Karpas-422 (cell line): ENCODE data around the gene GOLGA6L22. TPM values are rescaled to one million over a fixed set of nuclear protein-coding genes. Genes with fewer than 3 reads are reported as not detected.
A peak's percentile ranks its signal among the peaks of the same experiment; 100 is the strongest.
"Not testable (repeated sequence)": the region's sequence is repeated elsewhere in the genome, so short reads cannot be mapped to it uniquely, and the experiment has no call there.

ENCODE experiments used
- DNase-seq: peaks from one replicate; pipeline ENCODE4 v3.0.0-alpha.2; 2015
- H2AFZ ChIP-seq: fragments of 200-600 bp; sonication (generic); 2 replicates; pipeline ENCODE4 v1.6.1; 2014; ENCODE audit warnings: antibody characterized with exemption, low read length, mixed read lengths
- H3K27ac ChIP-seq: fragments of 200-600 bp; sonication (generic); 2 replicates; pipeline ENCODE4 v1.5.1; 2014; ENCODE audit warnings: mild to moderate bottlenecking, low read length, moderate library complexity
- H3K27me3 ChIP-seq: fragments of 200-600 bp; sonication (generic); 2 replicates; pipeline ENCODE4 v1.6.1; 2014; ENCODE audit warnings: low read length, mixed read lengths
- H3K36me3 ChIP-seq: fragments of 200-600 bp; sonication (generic); 2 replicates; pipeline ENCODE4 v1.6.1; 2014; ENCODE audit warnings: low read length, mixed read lengths; ENCODE audit not compliant: insufficient read depth
- H3K4me1 ChIP-seq: fragments of 200-600 bp; sonication (generic); 2 replicates; pipeline ENCODE4 v1.6.1; 2014; ENCODE audit warnings: mild to moderate bottlenecking, low read length, mixed read lengths
- H3K4me2 ChIP-seq: fragments of 200-600 bp; sonication (generic); 2 replicates; pipeline ENCODE4 v1.6.1; 2014; ENCODE audit warnings: low read length, low read depth, mild to moderate bottlenecking; ENCODE audit not compliant: poor library complexity, severe bottlenecking
- H3K4me3 ChIP-seq: fragments of 200-600 bp; sonication (generic); 2 replicates; pipeline ENCODE4 v1.5.1; 2014; ENCODE audit warnings: mild to moderate bottlenecking, antibody characterized with exemption, low read length, mixed read lengths
- H3K79me2 ChIP-seq: fragments of 200-600 bp; sonication (generic); 2 replicates; pipeline ENCODE4 v1.6.1; 2014; ENCODE audit warnings: mild to moderate bottlenecking, low read length, mixed read lengths
- H3K9ac ChIP-seq: fragments of 200-600 bp; sonication (generic); 2 replicates; pipeline ENCODE4 v1.6.0; 2014; ENCODE audit warnings: low read length
- H3K9me2 ChIP-seq: fragments of 200-600 bp; sonication (generic), shearing (Covaris generic); replicated peaks from 2 replicates; pipeline ENCODE4 v1.6.0; 2014; ENCODE audit warnings: mild to moderate bottlenecking, low read length, moderate library complexity; ENCODE audit not compliant: insufficient read depth
- H3K9me3 ChIP-seq: fragments of 300-700, 200-600 bp; sonication (generic); 2 replicates; pipeline ENCODE4 v1.6.1; 2014; ENCODE audit warnings: low read length, mixed read lengths
- H4K20me1 ChIP-seq: fragments of 200-600 bp; sonication (generic); 2 replicates; pipeline ENCODE4 v1.6.1; 2014; ENCODE audit warnings: mild to moderate bottlenecking, antibody characterized with exemption, low read length, low read depth; ENCODE audit not compliant: insufficient read depth
- total RNA-seq: library from RNA; depleted of rRNA; stranded (reverse); fragments of >200 nt; shearing (Covaris generic); gene quantifications from 2 replicates; pipeline ENCODE4 v1.2.3, GENCODE V29; 2014; ENCODE audit warnings: low replicate concordance; rRNA removed

The GOLGA6L22 gene
- total RNA-seq, result not detected in 2 replicates

- H3K9ac ChIP-seq, H3K4me1 ChIP-seq, H3K79me2 ChIP-seq, H3K9me3 ChIP-seq, H3K27me3 ChIP-seq, H3K9me2 ChIP-seq, H4K20me1 ChIP-seq, H3K4me3 ChIP-seq, H3K4me2 ChIP-seq, H2AFZ ChIP-seq, DNase-seq, H3K27ac ChIP-seq, H3K36me3 ChIP-seq: not testable (repeated sequence)
Observed at GRCh38 chr15:22458603-22459002, at the start of gene GOLGA6L22. Gene GOLGA6L22 (plus strand): TSS chr15:22458903. CDS start chr15:22458994, 91 bp downstream.

GRCh38 chr15:22417288-22417687 is 41.4 kb upstream of the GOLGA6L22 start:
- not testable (repeated sequence) for H3K9ac ChIP-seq, H3K9me2 ChIP-seq, H3K4me1 ChIP-seq, H3K27me3 ChIP-seq, H2AFZ ChIP-seq, H3K36me3 ChIP-seq, DNase-seq, H3K9me3 ChIP-seq, H3K4me2 ChIP-seq, H3K4me3 ChIP-seq, H3K79me2 ChIP-seq, H4K20me1 ChIP-seq, H3K27ac ChIP-seq

- H3K79me2 ChIP-seq, H3K4me3 ChIP-seq, H3K9me3 ChIP-seq, H3K36me3 ChIP-seq, H3K9ac ChIP-seq, H3K4me2 ChIP-seq, H2AFZ ChIP-seq, DNase-seq, H4K20me1 ChIP-seq, H3K27me3 ChIP-seq, H3K27ac ChIP-seq, H3K4me1 ChIP-seq, H3K9me2 ChIP-seq: not testable (repeated sequence)
Observed at GRCh38 chr15:22417795-22418194, 40.9 kb upstream of the GOLGA6L22 start.

- H3K27ac ChIP-seq, H3K9me3 ChIP-seq, H4K20me1 ChIP-seq, H3K4me3 ChIP-seq, H3K9ac ChIP-seq, H3K27me3 ChIP-seq, H2AFZ ChIP-seq, H3K79me2 ChIP-seq, H3K36me3 ChIP-seq, H3K9me2 ChIP-seq, DNase-seq, H3K4me2 ChIP-seq, H3K4me1 ChIP-seq: not testable (repeated sequence)
Observed at GRCh38 chr15:22418212-22418611, 40.5 kb upstream of the GOLGA6L22 start.

- H3K27me3 ChIP-seq, H4K20me1 ChIP-seq, H3K4me2 ChIP-seq, H3K4me3 ChIP-seq, H3K36me3 ChIP-seq, DNase-seq, H2AFZ ChIP-seq, H3K9ac ChIP-seq, H3K79me2 ChIP-seq, H3K4me1 ChIP-seq, H3K9me3 ChIP-seq, H3K9me2 ChIP-seq, H3K27ac ChIP-seq: not testable (repeated sequence)
Observed at GRCh38 chr15:22418666-22419065, 40.0 kb upstream of the GOLGA6L22 start.

GRCh38 chr15:22420340-22420739 is 38.4 kb upstream of the GOLGA6L22 start:
- not testable (repeated sequence) for H3K9ac ChIP-seq, H3K9me3 ChIP-seq, H2AFZ ChIP-seq, H3K27me3 ChIP-seq, H3K4me2 ChIP-seq, H3K4me3 ChIP-seq, H3K36me3 ChIP-seq, H3K27ac ChIP-seq, H3K79me2 ChIP-seq, H4K20me1 ChIP-seq, H3K4me1 ChIP-seq, DNase-seq, H3K9me2 ChIP-seq

GRCh38 chr15:22429426-22429825 is 29.3 kb upstream of the GOLGA6L22 start:
- H3K4me1 ChIP-seq, H3K36me3 ChIP-seq, H3K4me2 ChIP-seq, H3K9me3 ChIP-seq, H3K4me3 ChIP-seq, H3K9ac ChIP-seq, H3K79me2 ChIP-seq, H3K27ac ChIP-seq, H3K27me3 ChIP-seq, H2AFZ ChIP-seq, DNase-seq, H3K9me2 ChIP-seq, H4K20me1 ChIP-seq: not testable (repeated sequence)

GRCh38 chr15:22431687-22432086 is 27.0 kb upstream of the GOLGA6L22 start:
- H3K9me3 ChIP-seq, H3K27ac ChIP-seq, H3K4me1 ChIP-seq, H3K4me2 ChIP-seq, H3K27me3 ChIP-seq, H2AFZ ChIP-seq, DNase-seq, H3K36me3 ChIP-seq, H3K4me3 ChIP-seq, H4K20me1 ChIP-seq, H3K79me2 ChIP-seq, H3K9me2 ChIP-seq, H3K9ac ChIP-seq: not testable (repeated sequence)

GRCh38 chr15:22494490-22495113 is 35.9 kb downstream of the GOLGA6L22 start:
- DNase-seq, result peak; percentile 48
- not testable (repeated sequence) for H3K4me1 ChIP-seq, H3K9ac ChIP-seq, H3K79me2 ChIP-seq, H3K9me2 ChIP-seq, H3K9me3 ChIP-seq, H3K4me2 ChIP-seq, H3K27ac ChIP-seq, H3K27me3 ChIP-seq, H4K20me1 ChIP-seq, H3K36me3 ChIP-seq, H2AFZ ChIP-seq
- peak overlapping the region; percentile 41; the same call in 1 of the 2 replicates for H3K4me3 ChIP-seq
